ENCODE data around the gene TWIST1.

- no peak for TF ChIP-seq CTCF (conservative IDR thresholded peaks at IDR 0.05; ENCODE audit: low read length)
- no peak for TF ChIP-seq EZH2phosphoT487 (IDR thresholded peaks at IDR 0.05; ENCODE audit: borderline replicate concordance)
Measured at GRCh38 chr7:19079066-19079465, 38.4 kb downstream of the TWIST1 start.
